GM18520 (cell line): ENCODE results near the gene MYL11.
A peak's percentile ranks its signal among the peaks of the same experiment; 100 is the strongest.
"Not testable (repeated sequence)": the region's sequence is repeated elsewhere in the genome, so short reads cannot be mapped to it uniquely, and the experiment has no call there.

Experiments used
- ATAC-seq: cut with Tn5 transposase; IDR thresholded peaks from one replicate; pipeline ENCODE4 v1.9.1; 2021; ENCODE audit not compliant: unreplicated experiment

The MYL11 gene

DNA sequence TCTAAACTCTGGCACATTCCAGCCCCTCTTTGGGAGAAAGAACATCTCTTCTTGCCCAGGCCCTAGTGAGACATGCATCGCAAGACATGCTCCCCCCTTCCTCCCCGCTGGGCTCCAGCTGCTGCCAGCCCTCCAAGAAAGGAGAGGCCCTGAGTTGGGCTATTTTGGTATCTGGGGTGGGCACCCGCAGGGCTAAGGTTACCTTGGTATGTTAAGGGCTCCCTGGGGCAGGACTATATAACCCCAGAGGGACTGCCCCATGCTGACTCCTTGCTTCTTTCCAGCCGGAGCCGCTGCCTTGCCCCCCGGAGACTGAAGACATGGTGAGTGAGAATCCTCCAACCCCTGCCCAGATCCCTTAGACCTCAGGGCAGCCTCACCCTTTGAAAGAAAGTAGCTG is at the start of gene MYL11:
TSS of gene MYL11 (plus strand) at position 265 of the 400 bp plus-strand sequence. CDS start at position 321, 56 bp downstream.
- no peak for ATAC-seq

GRCh38 chr16:30334473-30334989 is 40.1 kb upstream of the MYL11 start:
- ATAC-seq: peak; percentile 76

GRCh38 chr16:30335028-30335597 is 39.5 kb upstream of the MYL11 start:
- ATAC-seq: peak; percentile 78

DNA sequence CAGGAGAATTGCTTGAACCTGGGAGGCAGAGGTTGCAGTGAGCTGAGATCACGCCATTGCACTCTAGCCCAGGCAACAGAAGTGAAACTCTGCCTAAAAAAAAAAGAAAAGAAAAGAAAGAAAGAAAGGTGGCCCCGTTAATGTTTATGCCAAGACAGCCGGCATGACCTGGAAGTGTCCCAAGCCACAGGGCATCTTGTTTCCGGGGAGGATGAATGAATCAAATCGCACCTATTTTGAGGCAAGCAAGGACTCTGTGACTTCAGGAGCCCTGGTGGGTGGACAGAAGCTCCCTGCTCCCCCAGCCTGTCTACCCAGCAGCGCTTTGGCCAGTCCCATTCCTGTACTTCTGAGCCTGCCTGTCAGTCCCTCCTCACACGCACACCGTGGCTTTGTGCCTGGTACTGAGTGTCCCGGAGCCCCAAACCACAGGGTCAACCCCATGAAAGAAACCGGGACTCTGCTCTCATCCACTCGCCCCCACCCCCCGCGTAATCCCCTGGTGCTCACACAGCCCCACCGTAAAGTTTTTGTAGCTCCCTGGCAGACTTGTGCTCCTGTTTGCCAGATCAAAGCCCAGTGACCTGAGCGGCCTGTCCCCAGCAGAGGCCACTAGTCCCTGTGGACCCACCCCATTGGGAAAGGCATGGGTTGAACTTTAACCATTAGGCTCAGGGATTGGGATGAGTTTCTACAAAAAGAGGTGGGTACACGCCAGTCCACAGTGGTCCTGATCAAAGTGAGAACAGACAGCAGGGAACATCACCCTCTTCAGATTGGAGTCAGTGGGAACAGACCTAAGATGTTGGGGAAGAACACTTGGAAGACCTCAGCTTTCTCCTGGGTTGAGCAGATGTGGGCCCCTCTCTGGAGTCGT is 38.8 kb upstream of the MYL11 start:
- no peak for ATAC-seq

GRCh38 chr16:30337964-30338357 is 36.6 kb upstream of the MYL11 start:
- ATAC-seq: not testable (repeated sequence)

DNA sequence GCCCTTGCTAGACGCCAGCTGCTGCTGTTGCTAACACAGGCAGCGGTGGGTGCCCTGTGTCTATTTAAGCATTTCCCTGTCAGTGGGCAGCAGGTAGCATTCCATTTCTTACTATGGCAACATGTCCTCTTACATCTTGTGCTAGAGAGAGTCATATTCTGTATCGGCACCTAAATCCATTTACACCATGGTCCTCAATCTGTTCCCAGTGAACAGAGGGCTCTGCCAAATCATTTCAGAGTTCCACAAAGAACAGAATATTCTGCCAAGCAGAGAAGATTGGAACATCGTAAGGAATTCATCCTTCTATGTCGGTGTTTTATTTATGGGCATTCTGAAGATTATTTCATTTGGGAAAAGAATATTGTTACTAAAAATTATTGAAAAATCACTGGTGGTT is 35.9 kb upstream of the MYL11 start:
- not testable (repeated sequence) for ATAC-seq

DNA sequence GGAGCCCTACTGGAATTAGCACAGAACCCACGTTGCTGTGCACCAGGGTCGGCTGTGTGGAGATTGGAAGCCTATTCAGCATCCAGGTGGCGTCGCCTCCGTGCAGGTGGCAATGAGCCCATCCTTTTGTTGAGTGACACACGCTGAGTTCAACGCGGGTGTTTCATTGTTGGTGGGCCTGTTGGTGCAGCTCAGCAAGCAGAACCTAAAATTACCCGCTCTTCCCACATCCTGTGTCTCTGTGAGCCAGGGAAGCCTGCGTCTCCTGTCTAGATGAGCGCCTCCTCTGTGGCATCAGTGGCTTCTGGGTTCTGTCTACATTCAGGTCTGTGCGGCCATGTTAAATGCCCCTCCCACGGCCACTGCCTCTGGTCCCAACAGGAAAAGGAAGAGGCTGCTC is 34.0 kb upstream of the MYL11 start:
- no peak for ATAC-seq

DNA sequence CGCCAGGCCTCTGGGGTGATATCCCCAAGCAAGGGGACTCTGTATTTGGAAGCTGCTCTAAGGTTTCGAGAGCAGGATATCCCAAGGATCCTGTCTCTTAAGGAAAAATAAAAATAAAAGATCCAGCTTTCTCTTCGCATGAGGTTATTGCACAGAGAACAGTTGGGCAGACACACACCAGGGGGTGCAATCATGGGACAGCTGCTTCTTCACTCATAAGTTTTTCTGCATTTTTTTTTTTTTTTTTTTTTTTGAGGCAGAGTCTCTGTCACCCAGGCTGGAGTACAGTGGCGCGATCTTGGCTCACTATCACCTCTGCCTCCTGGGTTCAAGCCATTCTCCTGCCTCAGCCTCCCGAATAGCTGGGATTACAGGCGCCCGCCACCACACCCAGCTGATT is 32.6 kb upstream of the MYL11 start:
- ATAC-seq: not testable (repeated sequence)

DNA sequence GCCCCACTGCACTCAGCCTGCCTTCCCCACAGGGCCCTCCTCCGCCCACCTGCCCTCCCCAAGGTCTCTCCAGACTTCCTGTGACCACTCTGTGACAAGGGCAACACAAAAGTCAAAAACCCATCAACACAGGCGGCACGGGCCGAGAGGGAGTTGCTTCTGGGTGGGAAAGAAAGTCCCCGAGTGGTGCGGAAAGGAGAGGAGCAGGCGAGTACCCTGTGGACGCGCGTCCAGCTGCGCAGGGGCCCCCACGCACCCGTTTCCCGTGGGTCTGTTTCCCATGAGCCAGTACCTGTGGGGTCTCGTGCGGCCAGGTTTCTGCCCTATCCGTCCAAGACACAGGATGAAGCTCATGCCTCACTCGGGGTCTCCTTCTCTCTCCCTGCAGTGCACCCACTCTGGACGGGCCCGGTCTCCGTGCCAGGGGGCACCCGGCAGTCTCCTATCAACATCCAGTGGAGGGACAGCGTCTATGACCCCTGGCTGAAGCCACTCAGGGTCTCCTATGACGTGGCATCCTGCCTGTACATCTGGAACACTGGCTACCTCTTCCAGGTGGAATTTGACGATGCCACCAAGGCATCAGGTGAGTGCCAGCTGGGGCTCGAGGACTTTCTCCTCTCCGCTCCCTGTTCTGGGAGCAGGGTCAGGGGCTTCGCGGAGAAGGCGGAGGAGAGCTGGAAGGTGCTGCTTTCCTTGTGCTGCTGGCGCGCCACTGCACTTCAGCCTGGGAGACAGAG is 31.7 kb upstream of the MYL11 start:
- no peak for ATAC-seq

GRCh38 chr16:30343491-30343820 is 31.1 kb upstream of the MYL11 start:
- not testable (repeated sequence) for ATAC-seq

GRCh38 chr16:30346286-30346685 is 28.3 kb upstream of the MYL11 start:
- ATAC-seq: no peak

DNA sequence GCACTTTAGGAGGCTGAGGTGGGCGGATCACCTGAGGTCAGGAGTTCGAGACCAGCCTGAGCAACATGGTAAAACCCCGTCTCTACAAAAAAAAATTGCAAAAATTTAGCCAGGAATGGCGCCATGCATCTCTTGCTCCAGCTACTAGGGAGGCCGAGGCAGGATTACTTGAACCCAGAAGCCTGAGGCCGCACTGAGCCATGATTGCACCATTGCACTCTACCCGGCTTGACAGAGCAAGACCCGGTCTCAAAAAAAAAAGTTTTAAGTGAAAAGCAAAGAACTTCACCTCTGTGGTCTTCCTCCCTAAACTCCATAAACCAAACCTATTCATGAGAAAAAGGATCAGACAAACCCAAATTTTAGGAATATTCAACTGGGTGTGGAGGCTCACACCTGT is 26.5 kb upstream of the MYL11 start:
- no peak for ATAC-seq

DNA sequence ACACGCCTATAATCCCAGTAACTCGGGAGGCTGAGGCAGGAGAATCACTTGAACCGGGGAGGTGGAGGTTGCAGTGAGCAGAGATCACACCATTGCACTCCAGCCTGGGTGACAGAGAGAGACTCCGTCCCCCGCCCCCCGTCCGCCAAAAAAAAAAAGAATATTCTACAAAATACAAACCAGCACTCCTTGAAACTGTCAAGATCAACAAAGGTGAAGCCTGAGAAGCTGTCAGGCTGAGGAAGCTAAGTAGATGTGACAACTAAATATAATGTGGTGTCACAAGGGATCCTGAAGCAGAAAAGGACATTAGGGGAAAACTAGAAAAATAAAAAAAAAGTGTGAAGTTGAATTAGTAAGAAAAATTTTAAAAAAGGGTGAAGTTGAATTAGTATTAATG is 25.7 kb upstream of the MYL11 start:
- ATAC-seq: no peak

- no peak for ATAC-seq
Measured at GRCh38 chr16:30349675-30350074, 24.9 kb upstream of the MYL11 start.

- ATAC-seq: peak; percentile 40
Measured at GRCh38 chr16:30350134-30350871, 24.3 kb upstream of the MYL11 start.

DNA sequence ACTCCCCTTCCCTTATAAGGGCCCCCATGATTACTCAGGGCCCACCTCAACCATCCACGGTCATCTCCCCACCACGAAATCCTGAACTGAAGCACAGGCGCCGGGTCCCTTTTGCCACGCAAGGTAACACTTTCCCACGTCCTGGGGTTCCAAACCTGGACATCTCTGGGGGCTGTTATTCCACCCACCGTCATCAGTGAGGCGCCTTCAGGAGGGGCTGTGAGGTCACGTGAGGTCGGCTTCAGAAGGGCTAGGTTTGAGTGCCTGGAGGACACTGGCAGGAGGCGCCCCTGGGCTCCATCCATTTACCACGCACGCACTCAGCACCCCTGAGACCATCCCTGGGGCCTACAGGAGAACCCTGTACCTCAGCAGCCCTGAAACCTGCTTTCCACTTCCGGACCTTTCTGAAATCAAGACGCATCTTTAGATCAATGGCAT is 23.6 kb upstream of the MYL11 start:
- ATAC-seq: no peak

GRCh38 chr16:30351586-30352419 is 22.8 kb upstream of the MYL11 start:
- no peak for ATAC-seq

DNA sequence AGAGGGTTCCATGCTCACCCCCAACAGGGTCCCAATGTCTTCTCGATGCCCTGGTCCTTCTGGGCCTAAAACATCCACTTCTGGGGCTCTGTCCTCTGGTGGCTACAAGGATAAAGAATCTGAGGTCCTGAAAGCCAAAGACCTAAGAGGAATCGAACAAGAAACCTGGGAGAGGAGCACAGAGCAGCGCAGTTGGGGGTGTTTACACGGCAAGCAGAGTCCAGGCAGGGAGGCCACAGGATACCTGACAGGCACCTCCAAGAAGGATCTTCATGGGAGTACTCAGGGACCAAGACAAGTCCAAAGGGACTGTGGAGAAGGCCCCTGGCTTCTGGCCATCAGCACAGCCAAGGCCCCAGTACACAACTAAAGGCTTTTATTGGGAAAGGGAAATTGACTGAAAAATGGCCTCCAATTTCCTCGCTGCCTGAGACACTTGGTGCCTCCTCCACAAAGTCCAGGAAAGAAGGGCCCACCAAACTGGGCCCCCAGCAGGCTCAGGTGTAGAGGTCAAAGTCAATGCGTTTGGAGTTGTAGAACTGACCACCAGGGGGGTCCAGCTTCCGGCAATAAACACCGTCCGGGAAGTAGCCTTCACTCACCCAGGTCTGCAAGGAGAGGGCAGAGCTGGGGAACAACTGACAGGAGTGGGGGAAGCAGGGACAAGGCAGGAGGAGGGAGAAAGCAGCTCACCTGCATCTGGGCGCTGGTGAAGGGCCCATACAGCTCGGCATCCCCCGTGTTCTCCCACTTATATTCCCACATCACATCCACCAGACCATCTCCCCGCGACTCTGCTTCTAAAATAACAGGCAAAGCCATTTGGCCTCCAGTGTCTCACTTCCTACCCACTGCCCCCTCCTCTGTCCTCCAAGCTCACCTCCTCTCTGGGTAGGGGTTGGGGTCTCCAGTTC is 21.9 kb upstream of the MYL11 start:
- no peak for ATAC-seq
